MM.1S (cell line): Measurements from ENCODE around the gene PLPP6.

Experiments used
- DNase-seq: peaks from one replicate; pipeline ENCODE4 v3.0.0-alpha.2; 2015
- H2AFZ ChIP-seq: fragments of 300-600 bp; sonication (generic); 2 replicates; pipeline ENCODE4 v1.6.0; 2016; ENCODE audit warnings: antibody characterized with exemption, low read length
- H3F3A ChIP-seq: fragments of 300-600 bp; sonication (generic); 2 replicates; pipeline ENCODE4 v1.6.1; 2016; ENCODE audit warnings: mild to moderate bottlenecking, antibody characterized with exemption, low read length, moderate library complexity, mixed read lengths; ENCODE audit not compliant: insufficient read depth
- H3K27ac ChIP-seq: fragments of 300-600 bp; sonication (generic); 2 replicates; pipeline ENCODE4 v1.5.1; 2016; ENCODE audit warnings: mild to moderate bottlenecking, low read length
- H3K27me3 ChIP-seq: fragments of 300-600 bp; sonication (generic); replicated peaks from 2 replicates; pipeline ENCODE4 v1.6.0; 2016; ENCODE audit warnings: low read length; ENCODE audit not compliant: insufficient read depth
- H3K36me3 ChIP-seq: fragments of 300-600 bp; sonication (generic); replicated peaks from 2 replicates; pipeline ENCODE4 v1.6.1; 2016; ENCODE audit warnings: mild to moderate bottlenecking, low read length, mixed read lengths; ENCODE audit not compliant: insufficient read depth
- H3K4me1 ChIP-seq: fragments of 300-600 bp; sonication (generic); 2 replicates; pipeline ENCODE4 v1.6.1; 2016; ENCODE audit warnings: low read length, mixed read lengths
- H3K4me2 ChIP-seq: fragments of 300-600 bp; sonication (generic); 2 replicates; pipeline ENCODE4 v1.6.0; 2016; ENCODE audit warnings: low read depth, low read length
- H3K4me3 ChIP-seq: fragments of 300-600 bp; sonication (generic); 2 replicates; pipeline ENCODE4 v1.5.1; 2016; ENCODE audit warnings: low read length, mixed read lengths
- H3K79me2 ChIP-seq: fragments of 300-600 bp; sonication (generic); 2 replicates; pipeline ENCODE4 v1.6.1; 2016; ENCODE audit warnings: mixed run types, low read length, mixed read lengths
- H3K9ac ChIP-seq: fragments of 300-600 bp; sonication (generic); 2 replicates; pipeline ENCODE4 v1.6.1; 2016; ENCODE audit warnings: low read length, mixed read lengths
- H3K9me2 ChIP-seq: fragments of 300-600 bp; sonication (generic); replicated peaks from 2 replicates; pipeline ENCODE4 v1.6.1; 2016; ENCODE audit warnings: mild to moderate bottlenecking, low read length, mixed read lengths; ENCODE audit not compliant: insufficient read depth
- H3K9me3 ChIP-seq: fragments of 300-600 bp; sonication (generic); replicated peaks from 2 replicates; pipeline ENCODE4 v1.6.1; 2016; ENCODE audit warnings: mild to moderate bottlenecking, low read length, mixed read lengths; ENCODE audit not compliant: insufficient read depth
- H4K20me1 ChIP-seq: fragments of 300-600 bp; sonication (generic); 2 replicates; pipeline ENCODE4 v1.6.1; 2016; ENCODE audit warnings: mild to moderate bottlenecking, low read length, moderate library complexity, mixed read lengths; ENCODE audit not compliant: insufficient read depth
- EZH2 ChIP-seq: fragments of 300-600 bp; sonication (generic); optimal IDR thresholded peaks from 2 replicates; pipeline ENCODE3; 2017; ENCODE audit warnings: low read depth, mild to moderate bottlenecking, antibody characterized with exemption, low read length, mixed read lengths
- EZH2phosphoT487 ChIP-seq: fragments of 300-600 bp; sonication (generic); IDR thresholded peaks from 2 replicates; pipeline ENCODE4 v1.6.1; 2018; ENCODE audit warnings: antibody characterized with exemption, low read length
- TF ChIP-seq, protein P1 (sequence below): fragments of 300-600 bp; sonication (generic); IDR thresholded peaks from 2 replicates; pipeline ENCODE4 v1.5.1; 2016; ENCODE audit warnings: antibody characterized with exemption, low read length, mixed read lengths

The PLPP6 gene

DNA sequence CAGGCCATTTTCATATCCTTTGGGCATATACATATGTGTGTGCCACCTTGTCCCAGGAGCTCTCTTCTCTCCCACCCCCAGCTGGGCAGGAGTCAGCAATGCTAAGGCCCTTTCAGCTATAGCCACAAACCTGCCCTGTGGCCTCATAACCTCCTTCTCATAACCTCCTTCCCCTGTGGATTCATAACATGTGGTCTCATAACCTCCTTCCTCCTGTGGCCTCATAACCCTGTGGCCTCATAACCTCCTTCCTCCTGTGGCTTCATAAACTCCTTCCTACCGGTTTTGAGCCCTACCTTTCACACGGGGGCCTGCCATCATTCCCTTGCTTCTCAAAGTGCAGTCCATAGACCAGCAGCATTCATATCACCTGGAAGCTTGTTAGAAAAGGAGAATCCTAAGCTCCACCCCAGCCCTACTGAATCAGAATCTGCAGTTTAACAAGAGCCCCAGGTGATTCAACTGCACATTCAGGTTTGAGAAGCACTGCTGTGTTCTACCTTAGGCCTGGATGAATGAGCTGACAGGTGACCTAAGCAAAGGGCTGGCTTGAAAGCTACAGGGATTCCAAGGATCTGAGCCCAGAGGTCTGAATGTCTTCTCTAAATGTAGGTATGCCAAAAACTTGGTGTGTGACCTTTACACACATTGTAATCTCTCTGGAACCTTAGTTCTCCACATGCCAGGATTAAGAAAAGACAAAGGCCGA lies 41.9 kb upstream of the PLPP6 start:
- no peak for DNase-seq
- H3F3A ChIP-seq = no peaks in the 10 kb centered on the region
- H3K9ac ChIP-seq = no peak overlapping the region
- H3K27me3 ChIP-seq = no peaks in the 10 kb centered on the region
- H3K79me2 ChIP-seq = no peaks in the 10 kb centered on the region
- H2AFZ ChIP-seq = no peak overlapping the region
- H3K4me2 ChIP-seq = no peak overlapping the region
- H4K20me1 ChIP-seq = no peaks in the 10 kb centered on the region
- H3K27ac ChIP-seq = no peak overlapping the region
- no peaks in the 10 kb centered on the region for H3K4me1 ChIP-seq
- no peaks in the 10 kb centered on the region for H3K9me3 ChIP-seq
- H3K4me3 ChIP-seq = no peak overlapping the region
- TF ChIP-seq EZH2 (no peak), EZH2phosphoT487 (no peak)
- TF ChIP-seq, protein P1, sequence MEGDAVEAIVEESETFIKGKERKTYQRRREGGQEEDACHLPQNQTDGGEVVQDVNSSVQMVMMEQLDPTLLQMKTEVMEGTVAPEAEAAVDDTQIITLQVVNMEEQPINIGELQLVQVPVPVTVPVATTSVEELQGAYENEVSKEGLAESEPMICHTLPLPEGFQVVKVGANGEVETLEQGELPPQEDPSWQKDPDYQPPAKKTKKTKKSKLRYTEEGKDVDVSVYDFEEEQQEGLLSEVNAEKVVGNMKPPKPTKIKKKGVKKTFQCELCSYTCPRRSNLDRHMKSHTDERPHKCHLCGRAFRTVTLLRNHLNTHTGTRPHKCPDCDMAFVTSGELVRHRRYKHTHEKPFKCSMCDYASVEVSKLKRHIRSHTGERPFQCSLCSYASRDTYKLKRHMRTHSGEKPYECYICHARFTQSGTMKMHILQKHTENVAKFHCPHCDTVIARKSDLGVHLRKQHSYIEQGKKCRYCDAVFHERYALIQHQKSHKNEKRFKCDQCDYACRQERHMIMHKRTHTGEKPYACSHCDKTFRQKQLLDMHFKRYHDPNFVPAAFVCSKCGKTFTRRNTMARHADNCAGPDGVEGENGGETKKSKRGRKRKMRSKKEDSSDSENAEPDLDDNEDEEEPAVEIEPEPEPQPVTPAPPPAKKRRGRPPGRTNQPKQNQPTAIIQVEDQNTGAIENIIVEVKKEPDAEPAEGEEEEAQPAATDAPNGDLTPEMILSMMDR = no peak
- no peaks in the 10 kb centered on the region for H3K9me2 ChIP-seq
- H3K36me3 ChIP-seq = no peaks in the 10 kb centered on the region

DNA sequence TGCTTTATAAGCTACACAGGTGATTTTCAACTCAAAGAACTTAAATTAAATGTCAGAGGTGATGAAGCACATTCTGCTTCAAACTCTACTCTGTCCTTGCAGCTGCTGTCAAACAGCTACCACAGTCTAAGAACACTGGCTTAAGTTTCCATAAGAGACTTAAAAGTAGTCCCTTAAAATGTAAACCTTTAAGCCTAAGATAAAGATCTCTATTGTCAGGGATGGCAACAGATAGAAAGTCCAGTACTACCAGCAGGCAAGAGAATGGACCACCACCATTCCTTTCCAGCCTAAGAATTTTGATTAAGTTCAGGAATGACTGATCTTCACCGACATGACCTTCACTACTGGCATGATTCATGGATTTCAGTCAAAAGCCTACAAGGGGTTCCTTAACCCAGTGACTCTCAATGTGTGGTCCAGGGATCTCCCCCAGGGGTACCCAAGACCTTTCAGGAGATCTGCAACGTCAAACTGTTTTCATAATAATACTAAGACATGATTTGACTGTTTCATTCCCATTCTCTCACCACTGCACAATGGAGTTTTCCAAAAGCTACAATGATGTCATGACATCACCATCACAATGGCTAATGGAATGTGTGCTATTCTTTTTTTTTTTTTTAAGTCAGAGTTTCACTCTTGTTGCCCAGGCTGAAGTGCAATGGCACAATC lies 41.1 kb upstream of the PLPP6 start:
- H3K9me2 ChIP-seq = no peaks in the 10 kb centered on the region
- no peak overlapping the region for H2AFZ ChIP-seq
- H3K36me3 ChIP-seq = no peaks in the 10 kb centered on the region
- no peak overlapping the region for H3K4me3 ChIP-seq
- H3K4me2 ChIP-seq = no peak overlapping the region
- no peak overlapping the region for H3K9ac ChIP-seq
- no peaks in the 10 kb centered on the region for H3K79me2 ChIP-seq
- H4K20me1 ChIP-seq = no peaks in the 10 kb centered on the region
- DNase-seq = no peak
- TF ChIP-seq, protein P1 = no peak
- no peaks in the 10 kb centered on the region for H3K4me1 ChIP-seq
- H3K9me3 ChIP-seq = no peaks in the 10 kb centered on the region
- H3K27ac ChIP-seq = no peak overlapping the region
- no peaks in the 10 kb centered on the region for H3F3A ChIP-seq
- H3K27me3 ChIP-seq = no peaks in the 10 kb centered on the region

DNA sequence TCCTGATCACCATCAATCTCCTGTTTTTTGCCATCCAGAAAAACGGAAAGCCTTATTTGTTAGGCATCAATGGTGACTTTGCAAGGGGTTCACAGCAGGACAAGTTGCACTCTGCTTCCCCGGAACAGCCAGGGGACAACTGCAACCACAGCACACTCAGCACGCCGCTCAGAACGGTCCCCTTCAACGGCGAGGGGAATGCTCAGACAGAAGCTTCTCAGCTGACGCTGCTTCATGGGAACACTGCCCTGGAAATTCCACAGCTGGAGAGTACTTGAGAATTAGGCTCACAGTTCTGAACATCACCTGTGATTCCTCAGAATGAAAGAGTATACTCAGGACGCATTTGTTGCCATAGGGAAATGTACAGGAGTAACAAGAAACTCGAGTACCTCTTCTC lies 40.1 kb upstream of the PLPP6 start:
- H3K36me3 ChIP-seq = no peaks in the 10 kb centered on the region
- H3K4me1 ChIP-seq = no peaks in the 10 kb centered on the region
- H3K27ac ChIP-seq = no peak overlapping the region
- no peak overlapping the region for H2AFZ ChIP-seq
- no peak overlapping the region for H3K9ac ChIP-seq
- no peaks in the 10 kb centered on the region for H3K9me2 ChIP-seq
- no peaks in the 10 kb centered on the region for H3F3A ChIP-seq
- no peak for TF ChIP-seq EZH2phosphoT487
- TF ChIP-seq, protein P1 = no peak
- TF ChIP-seq EZH2 = no peak
- no peaks in the 10 kb centered on the region for H3K27me3 ChIP-seq
- no peaks in the 10 kb centered on the region for H4K20me1 ChIP-seq
- H3K4me2 ChIP-seq = no peak overlapping the region
- H3K79me2 ChIP-seq = no peaks in the 10 kb centered on the region
- no peak for DNase-seq
- no peaks in the 10 kb centered on the region for H3K9me3 ChIP-seq
- no peak overlapping the region for H3K4me3 ChIP-seq
